H1 (cell line): Measurements from ENCODE around the gene SCN11A. TPM values are rescaled to one million over a fixed set of nuclear protein-coding genes. Genes with fewer than 3 reads are reported as not detected.

ENCODE experiments used
- CTCF ChIA-PET: fragments of 300-600 bp; sonication (Branson Sonifier 250); formaldehyde crosslinking; loops from one replicate; lab custom pipeline; 2021; ENCODE audit not compliant: partially characterized antibody; lab: Charles Lee
- POLR2A ChIA-PET: fragments of 300-600 bp; sonication (Branson Sonifier 250); formaldehyde crosslinking; loops from one replicate; lab custom pipeline; 2021; ENCODE audit warnings: inconsistent platforms; ENCODE audit not compliant: partially characterized antibody; lab: Charles Lee
- DNase-seq, 2 experiments: peaks; one replicate each; pipeline versions ENCODE4 v3.0.0 to v3.0.0-alpha.2; 2010 to 2022; ENCODE audit warnings: low spot score in 2 of 2, low read depth in 1 of 2, mixed read lengths in 1 of 2
- FAIRE-seq: peaks from 2 replicates; lab custom pipeline; 2011; peaks lifted over from hg19 to GRCh38; lab: Jason Lieb, UNC
- H2AFZ ChIP-seq: 2 replicates; pipeline ENCODE4 v1.8.1; 2012; ENCODE audit warnings: low read length, inconsistent platforms
- H2AK5ac ChIP-seq: 2 replicates; pipeline ENCODE4 v1.6.1; 2013; ENCODE audit warnings: low read depth, low read length
- H2BK120ac ChIP-seq: replicated peaks from 2 replicates; pipeline ENCODE3; 2013; ENCODE audit warnings: low read depth, low read length, inconsistent platforms
- H2BK12ac ChIP-seq: 2 replicates; pipeline ENCODE4 v1.6.1; 2013; ENCODE audit warnings: low read depth, low read length
- H2BK15ac ChIP-seq: 2 replicates; pipeline ENCODE4 v1.6.1; 2013; ENCODE audit warnings: low read length
- H2BK20ac ChIP-seq: 2 replicates; pipeline ENCODE4 v1.6.1; 2013; ENCODE audit warnings: low read length
- H2BK5ac ChIP-seq: 2 replicates; pipeline ENCODE4 v1.6.1; 2013; ENCODE audit warnings: low read depth, low read length
- H3K14ac ChIP-seq: 2 replicates; pipeline ENCODE4 v1.6.1; 2013; ENCODE audit warnings: inconsistent platforms; ENCODE audit not compliant: insufficient read length
- H3K18ac ChIP-seq: 2 replicates; pipeline ENCODE4 v1.6.1; 2013; ENCODE audit warnings: low read length; ENCODE audit errors: extremely low read depth
- H3K23ac ChIP-seq: 2 replicates; pipeline ENCODE4 v1.6.1; 2013; ENCODE audit warnings: inconsistent platforms; ENCODE audit not compliant: insufficient read length
- H3K23me2 ChIP-seq: 2 replicates; pipeline ENCODE4 v1.6.1; 2013; ENCODE audit warnings: low read depth, low read length
- H3K27ac ChIP-seq: 2 replicates; pipeline ENCODE4 v1.6.1; 2011; ENCODE audit warnings: low read depth, low read length, inconsistent platforms
- H3K27me3 ChIP-seq, 4 experiments: replicated peaks in 1 of 4; 1 replicate in 1 of 4; 2 replicates in 3 of 4; pipeline versions ENCODE4 v1.6.1 to v1.8.1; 2011 to 2013; ENCODE audit warnings: low read length in 3 of 4, mild to moderate bottlenecking in 3 of 4, inconsistent platforms in 2 of 4, mixed read lengths in 2 of 4, moderate library complexity in 1 of 4; ENCODE audit not compliant: control insufficient read depth in 3 of 4, insufficient read depth in 3 of 4; ENCODE audit errors: extremely low read depth in 1 of 4
- H3K36me3 ChIP-seq, 4 experiments: 2 replicates each; pipeline versions ENCODE4 v1.6.1 to v1.8.1; 2011 to 2013; ENCODE audit warnings: mild to moderate bottlenecking in 4 of 4, low read length in 3 of 4, moderate library complexity in 2 of 4, control low read depth in 1 of 4, inconsistent platforms in 1 of 4; ENCODE audit not compliant: insufficient read depth in 4 of 4, control insufficient read depth in 2 of 4
- H3K4ac ChIP-seq: replicated peaks from 2 replicates; pipeline ENCODE3; 2013; ENCODE audit warnings: low read length, low read depth, mixed read lengths, inconsistent platforms; ENCODE audit not compliant: insufficient read length
- H3K4me1 ChIP-seq, 4 experiments: replicated peaks in 1 of 4; 1 replicate in 1 of 4; 2 replicates in 3 of 4; pipeline versions ENCODE4 v1.6.1 to v1.8.1; 2011 to 2013; ENCODE audit warnings: low read length in 3 of 4, inconsistent platforms in 2 of 4, mixed read lengths in 1 of 4; ENCODE audit not compliant: insufficient read depth in 4 of 4, control insufficient read depth in 3 of 4
- H3K4me2 ChIP-seq, 2 experiments: 2 replicates each; pipeline versions ENCODE4 v1.6.1 to v1.8.1; 2011 to 2013; ENCODE audit warnings: low read depth in 2 of 2, low read length in 2 of 2, control low read depth in 1 of 2, inconsistent platforms in 1 of 2, mild to moderate bottlenecking in 1 of 2; ENCODE audit not compliant: insufficient read depth in 1 of 2
- H3K4me3 ChIP-seq, 4 experiments: fragments of 200-600, 300-600 bp in 1 of 4; sonication (generic), shearing (Covaris generic), sonication (Bioruptor Twin) in 1 of 4; 2 replicates each; pipeline versions ENCODE4 v1.5.1 to v1.8.1; 2011 to 2016; ENCODE audit warnings: low read length in 4 of 4, low read depth in 3 of 4, control low read depth in 2 of 4, inconsistent platforms in 2 of 4, mild to moderate bottlenecking in 2 of 4, mixed read lengths in 1 of 4, moderate library complexity in 1 of 4; ENCODE audit not compliant: insufficient read depth in 2 of 4; ENCODE audit errors: extremely low read depth in 1 of 4
- H3K56ac ChIP-seq: replicated peaks from 2 replicates; pipeline ENCODE3; 2013; ENCODE audit warnings: low read depth, mild to moderate bottlenecking, mixed read lengths, low read length, inconsistent platforms; ENCODE audit not compliant: insufficient read length
- H3K79me1 ChIP-seq: 2 replicates; pipeline ENCODE4 v1.6.1; 2013; ENCODE audit warnings: low read depth, low read length, control low read depth
- H3K79me2 ChIP-seq, 2 experiments: 2 replicates each; pipeline versions ENCODE4 v1.6.1 to v1.8.1; 2012 to 2013; ENCODE audit warnings: low read length in 2 of 2, mild to moderate bottlenecking in 2 of 2, inconsistent platforms in 1 of 2; ENCODE audit not compliant: insufficient read depth in 2 of 2, control insufficient read depth in 1 of 2
- H3K9ac ChIP-seq, 4 experiments: replicated peaks in 1 of 4; 1 replicate in 1 of 4; 2 replicates in 3 of 4; pipeline versions ENCODE4 v1.6.1 to v1.8.1; 2011 to 2013; ENCODE audit warnings: low read depth in 3 of 4, low read length in 3 of 4, control low read depth in 2 of 4, mild to moderate bottlenecking in 2 of 4, moderate library complexity in 2 of 4, inconsistent platforms in 1 of 4; ENCODE audit errors: extremely low read depth in 1 of 4
- H3K9me3 ChIP-seq, 2 experiments: 2 replicates each; pipeline versions ENCODE4 v1.6.1 to v1.8.1; 2012 to 2013; ENCODE audit warnings: mild to moderate bottlenecking in 2 of 2, moderate library complexity in 2 of 2, control low read depth in 1 of 2, inconsistent platforms in 1 of 2, low read depth in 1 of 2, low read length in 1 of 2, mixed read lengths in 1 of 2; ENCODE audit not compliant: insufficient read depth in 2 of 2
- H4K20me1 ChIP-seq, 2 experiments: replicated peaks in 1 of 2; 2 replicates each; pipeline versions ENCODE3 to v1.8.1; 2011 to 2013; ENCODE audit warnings: inconsistent platforms in 2 of 2, low read length in 2 of 2, mild to moderate bottlenecking in 1 of 2; ENCODE audit not compliant: insufficient read depth in 2 of 2, control insufficient read depth in 1 of 2
- H4K5ac ChIP-seq: 2 replicates; pipeline ENCODE4 v1.6.1; 2013; ENCODE audit warnings: low read length, low read depth, mixed read lengths, inconsistent platforms; ENCODE audit not compliant: insufficient read length
- H4K8ac ChIP-seq: 2 replicates; pipeline ENCODE4 v1.8.0; 2013; ENCODE audit warnings: mild to moderate bottlenecking, moderate library complexity, low read length, inconsistent platforms; ENCODE audit not compliant: insufficient read depth; ENCODE audit errors: extremely low read depth
- H4K91ac ChIP-seq: replicated peaks from 2 replicates; pipeline ENCODE3; 2013; ENCODE audit warnings: low read length, mixed read lengths, inconsistent platforms; ENCODE audit not compliant: insufficient read length
- BCL11A ChIP-seq, 2 experiments: IDR thresholded peaks; one replicate each; pipeline ENCODE4 v1.6.1; 2011; ENCODE audit warnings: low read depth in 2 of 2, low read length in 2 of 2, mild to moderate bottlenecking in 2 of 2
- CTBP2 ChIP-seq: IDR thresholded peaks from 2 replicates; pipeline ENCODE4 v1.7.0; 2011; ENCODE audit warnings: borderline replicate concordance, mild to moderate bottlenecking, moderate library complexity, mixed read lengths, low read length; ENCODE audit not compliant: insufficient read depth, insufficient read length
- RAD21 ChIP-seq, 2 experiments: IDR thresholded peaks in 1 of 2; conservative IDR thresholded peaks in 1 of 2; 2 replicates each; pipeline ENCODE4 v1.6.1; 2011; ENCODE audit warnings: low read depth in 2 of 2, low read length in 2 of 2, improper control_type of control experiment in 1 of 2, inconsistent platforms in 1 of 2, mild to moderate bottlenecking in 1 of 2, moderate library complexity in 1 of 2
- ZNF274 ChIP-seq: IDR thresholded peaks from 2 replicates; pipeline ENCODE4 v1.7.0; 2012; ENCODE audit warnings: low read length, borderline replicate concordance; ENCODE audit errors: extremely low read depth
- WGBS, 2 experiments: shearing (Covaris generic) in 1 of 2; methylation state at CpG; one replicate each; pipeline versions ENCODE4 v1.1.6 to v1.1.7; 2013 to 2015; ENCODE audit warnings: low lambda C conversion rate in 2 of 2, mixed read lengths in 2 of 2, inconsistent platforms in 1 of 2, low coverage in 1 of 2, missing lambda C conversion rate in 1 of 2; ENCODE audit not compliant: insufficient replicate concordance in 2 of 2, insufficient coverage in 1 of 2, insufficient read length in 1 of 2; ENCODE audit errors: extremely low coverage in 1 of 2, missing lambda C conversion rate in 1 of 2; 5-methylcytosine and 5-hydroxymethylcytosine counted together
- polyA plus RNA-seq, 7 experiments: library from polyadenylated mRNA; depleted of rRNA in 3 of 7; stranded (reverse) in 5 of 7; unstranded in 2 of 7; fragments of >200 nt in 5 of 7; fragments of 200-250 nt in 2 of 7; gene quantifications; 1 replicate in 5 of 7; 2 replicates in 1 of 7; 4 replicates in 1 of 7; pipeline versions ENCODE4 v1.2.1 to v1.2.3, GENCODE V29; 2011 to 2013; ENCODE audit warnings: missing spikeins in 2 of 7, mixed read lengths in 2 of 7
- total RNA-seq: library from RNA; stranded (reverse); fragmentation: NEBNext Ultra II Directional; extraction: Animal tissue kit (Norgen Biotek cat#: 25700); gene quantifications from 2 replicates; pipeline ENCODE4 v1.2.1, GENCODE V29; 2021

The SCN11A gene
- total and polyA plus RNA-seq, 2 of the 8 experiments (the other 6 are each of a cell fraction or from before 2014, with no cell fraction given): 0.11 to 0.21 TPM

GRCh38 chr3:39005295-39005694, 46.4 kb downstream of the SCN11A start:
- no peak overlapping the region for H2AK5ac ChIP-seq

More at GRCh38 chr3:39005295-39005694, 46.4 kb downstream of the SCN11A start:
- no peak overlapping the region for H3K14ac ChIP-seq
- H2BK120ac ChIP-seq: peak overlapping the region; percentile 18
- TF ChIP-seq ZNF274 (no peak), CTBP2 (no peak), RAD21 (IDR thresholded peaks at IDR 0.05 in 1 of 2, conservative IDR thresholded peaks at IDR 0.05 in 1 of 2; ENCODE audit: low read depth in 2 of 2, low read length in 2 of 2) (no peak), BCL11A (IDR thresholded peaks at IDR 0.05; ENCODE audit: low read depth in 2 of 2, low read length in 2 of 2) (no peak)
- no peak overlapping the region for H2BK5ac ChIP-seq
- no peaks in the 10 kb centered on the region for H3K23me2 ChIP-seq
- H3K4me3 ChIP-seq: no peak overlapping the region
- no peak overlapping the region for H4K91ac ChIP-seq
- H3K79me2 ChIP-seq: no peaks in the 10 kb centered on the region
- FAIRE-seq: no peak
- H3K4me1 ChIP-seq: no peaks in the 10 kb centered on the region
- ChIA-PET POLR2A (interaction anchor here (0.6 to 0.8 kb wide), 2 partner anchors 17 to 123 kb away, joined by 3 to 5 read pairs; no protein-coding TSS in a partner anchor), CTCF (interaction anchor here (0.6 to 1.3 kb wide), 2 partner anchors 163 to 205 kb away, joined by 3 to 5 read pairs; no protein-coding TSS in a partner anchor)
- H3K4ac ChIP-seq: no peak overlapping the region
- H2BK12ac ChIP-seq: no peak overlapping the region
- H3K4me2 ChIP-seq: no peak overlapping the region
- H3K36me3 ChIP-seq: no peaks in the 10 kb centered on the region
- no peak overlapping the region for H3K18ac ChIP-seq
- H2BK20ac ChIP-seq: no peak overlapping the region
- H2BK15ac ChIP-seq: no peak overlapping the region
- no peaks in the 10 kb centered on the region for H4K20me1 ChIP-seq
- no peak overlapping the region for H4K5ac ChIP-seq
- H3K23ac ChIP-seq: no peak overlapping the region
- H4K8ac ChIP-seq: no peak overlapping the region
- H3K27ac ChIP-seq: no peak overlapping the region
- DNase-seq: no peak
- no peak overlapping the region for H3K9ac ChIP-seq
- no peaks in the 10 kb centered on the region for H3K27me3 ChIP-seq
- WGBS, 2 experiments: 67% methylated on average over 2 of the region's 2 CpGs; no CpG with 5 or more reads in 1 of the 2 experiments
- no peaks in the 10 kb centered on the region for H3K79me1 ChIP-seq
- peak overlapping the region; percentile 100 for H2AFZ ChIP-seq
- H3K9me3 ChIP-seq: no peaks in the 10 kb centered on the region
- H3K56ac ChIP-seq: no peak overlapping the region
